GM18909 (cell line): ENCODE results near the gene ETV1.

Source experiments
- ATAC-seq: cut with Tn5 transposase; IDR thresholded peaks from one replicate; pipeline ENCODE4 v1.9.1; 2021; ENCODE audit warnings: mild to moderate bottlenecking; ENCODE audit not compliant: unreplicated experiment, poor library complexity

ETV1 gene

GRCh38 chr7:13988065-13988464 is 1.4 kb downstream of the ETV1 start:
- ATAC-seq, result no peak

DNA sequence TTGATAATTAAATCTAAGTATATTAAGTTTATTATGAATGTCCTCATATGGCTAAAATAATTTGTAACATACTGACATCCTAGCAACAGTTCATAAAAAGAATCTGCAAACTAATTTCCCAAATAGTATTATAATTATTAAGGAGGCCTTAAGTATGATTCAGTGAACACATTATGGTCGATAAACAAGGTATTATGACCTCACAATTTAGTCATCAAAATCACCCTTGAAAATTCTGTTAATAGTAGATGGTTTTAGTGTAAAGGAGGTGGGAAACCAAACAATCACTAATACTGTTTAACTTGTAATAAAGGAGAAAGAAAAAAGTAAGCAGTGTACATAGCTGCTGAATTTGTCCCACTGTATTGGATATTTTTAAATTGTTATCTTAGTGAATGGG is 2.1 kb downstream of the ETV1 start:
- no peak for ATAC-seq

DNA sequence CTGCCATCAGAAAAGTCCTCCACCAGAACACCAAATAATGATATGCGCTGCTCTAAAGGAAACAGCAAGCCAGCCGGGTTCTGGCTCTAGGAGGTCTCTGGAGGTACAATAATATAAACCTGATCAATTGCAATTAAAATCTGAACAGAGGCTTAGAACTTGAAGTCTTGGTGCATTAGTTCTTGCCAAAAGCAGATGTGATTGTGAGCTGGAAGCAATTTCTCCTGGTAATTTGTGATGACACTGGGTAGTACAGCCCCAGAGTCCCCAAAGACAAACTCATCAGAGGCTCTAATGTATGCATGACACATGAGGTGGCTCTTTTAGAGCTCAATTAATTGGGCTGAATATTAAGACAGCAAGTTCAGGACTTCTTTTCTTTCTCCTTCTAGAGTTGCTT is 3.3 kb downstream of the ETV1 start:
- no peak for ATAC-seq

GRCh38 chr7:13984831-13985685 is 4.4 kb downstream of the ETV1 start:
- ATAC-seq, result no peak

DNA sequence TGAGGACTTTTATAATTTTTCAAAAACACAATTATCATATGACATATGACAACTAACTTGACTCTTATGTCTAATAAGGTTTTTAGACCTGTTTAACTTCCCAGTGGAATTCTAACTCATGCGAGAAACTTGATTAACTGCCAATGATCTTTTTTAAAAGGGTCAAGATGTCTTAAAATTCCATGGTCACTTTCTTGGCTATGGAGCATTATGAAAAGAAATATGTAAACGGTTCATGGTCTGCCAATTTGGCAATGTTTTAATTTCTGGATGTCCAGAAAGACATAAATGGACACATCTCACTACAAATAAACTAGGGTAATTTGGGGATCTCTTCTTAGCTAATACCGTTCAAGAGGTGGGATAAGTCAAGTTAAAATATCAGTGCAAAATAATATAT is 5.4 kb downstream of the ETV1 start:
- ATAC-seq, result no peak

DNA sequence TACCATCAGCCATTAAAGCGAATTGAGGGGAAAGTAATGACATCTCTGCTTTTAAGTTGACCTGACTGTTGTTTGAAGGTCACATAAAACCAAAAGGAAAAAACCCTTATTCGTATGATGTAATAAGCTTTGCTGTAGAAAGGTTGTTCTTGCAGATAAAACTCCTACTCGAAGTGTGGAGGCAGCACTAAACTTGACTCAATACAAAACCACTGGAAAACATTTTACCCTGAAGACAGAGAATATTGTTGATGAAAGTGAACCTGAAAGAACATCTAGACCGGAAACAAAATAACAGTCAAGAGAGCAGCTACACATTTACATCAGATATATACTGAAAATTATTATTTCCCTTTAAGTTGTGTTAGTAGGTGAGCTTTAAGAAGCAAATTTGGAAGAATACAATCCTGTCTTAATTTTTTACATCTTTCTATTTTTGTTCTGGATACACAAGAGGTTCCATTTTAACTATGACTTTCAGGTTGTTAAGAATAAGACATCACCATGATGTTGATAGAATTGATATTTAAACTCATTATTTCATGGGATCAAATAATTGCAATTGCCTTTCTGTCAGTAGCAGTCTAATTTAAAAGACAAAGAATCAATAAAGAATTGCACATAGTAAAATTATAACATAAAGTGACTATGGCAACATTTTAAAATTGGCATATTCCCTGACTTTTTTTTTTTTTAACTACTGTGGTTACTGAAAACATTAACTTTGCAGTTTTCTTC is 6.4 kb downstream of the ETV1 start:
- ATAC-seq, result no peak

DNA sequence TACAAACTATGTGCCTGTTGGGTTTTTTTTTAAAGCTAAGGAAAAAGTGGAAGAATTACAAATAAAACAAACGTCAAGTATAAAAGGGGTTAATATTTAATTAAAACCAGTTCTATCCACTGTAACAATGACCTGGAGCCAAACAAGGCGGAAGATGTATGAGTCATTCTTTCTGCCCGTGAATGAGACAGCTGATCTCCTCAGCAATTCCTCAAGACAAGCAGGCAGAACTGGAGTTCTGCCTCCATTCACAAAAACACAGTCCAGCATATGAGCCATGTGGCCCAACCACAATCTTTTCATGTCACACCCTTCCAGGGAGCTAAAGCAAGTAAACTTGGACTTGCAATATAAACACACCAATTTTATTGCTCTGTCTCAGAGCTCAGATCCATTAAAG is 8.4 kb downstream of the ETV1 start:
- ATAC-seq, result no peak

DNA sequence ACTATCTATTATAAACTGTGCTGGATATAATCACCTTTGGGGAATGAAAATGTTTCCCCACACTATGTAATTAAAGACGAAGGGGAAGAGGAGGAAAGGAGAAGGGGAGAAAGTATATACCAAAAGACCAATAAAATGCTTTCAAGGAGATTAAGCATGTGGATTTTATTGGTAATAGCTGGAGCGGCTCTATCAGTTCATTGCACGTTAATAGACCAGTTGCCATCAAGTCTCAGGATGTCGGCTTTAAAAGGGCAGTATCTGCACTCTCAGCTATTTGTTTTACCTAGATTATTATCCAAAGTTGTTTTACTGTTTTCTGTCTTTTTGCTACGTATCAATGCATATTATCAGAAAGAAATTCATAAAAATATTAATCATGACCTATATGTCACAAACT is 9.0 kb downstream of the ETV1 start:
- ATAC-seq, result no peak

DNA sequence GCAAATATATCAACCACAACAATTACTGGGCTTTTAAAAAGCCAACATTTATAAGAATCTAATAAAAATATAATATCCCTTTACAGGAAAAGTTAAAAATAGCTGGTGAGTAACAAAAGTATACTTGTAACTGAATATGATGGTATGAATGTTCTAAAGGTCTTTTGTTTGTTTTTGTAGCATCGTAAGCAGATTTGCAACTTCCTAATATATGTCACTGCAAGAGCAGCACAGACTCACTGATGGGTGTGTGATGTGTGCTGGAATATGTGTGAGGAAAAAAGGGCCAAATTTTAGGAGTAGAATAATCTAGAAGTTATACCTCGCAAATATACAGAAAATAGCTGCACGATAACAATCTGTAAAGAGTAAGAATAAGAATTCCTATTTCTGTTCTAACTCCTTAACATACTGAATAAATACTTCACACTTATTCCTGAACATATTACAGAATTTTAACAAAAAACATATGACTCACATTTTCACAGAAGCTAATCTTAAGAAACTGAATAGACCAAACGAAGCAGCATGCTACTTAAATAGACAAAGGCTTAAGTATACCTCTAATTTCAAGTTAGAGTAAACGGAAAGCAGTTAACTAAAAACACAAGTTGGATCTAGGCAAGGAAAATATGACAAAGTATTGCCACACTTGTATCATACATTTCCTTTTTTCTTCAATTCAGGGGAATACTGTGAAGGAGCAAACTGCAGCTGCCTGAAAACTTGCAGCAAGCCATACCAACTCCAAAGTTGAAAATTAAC is 9.6 kb downstream of the ETV1 start:
- no peak for ATAC-seq

DNA sequence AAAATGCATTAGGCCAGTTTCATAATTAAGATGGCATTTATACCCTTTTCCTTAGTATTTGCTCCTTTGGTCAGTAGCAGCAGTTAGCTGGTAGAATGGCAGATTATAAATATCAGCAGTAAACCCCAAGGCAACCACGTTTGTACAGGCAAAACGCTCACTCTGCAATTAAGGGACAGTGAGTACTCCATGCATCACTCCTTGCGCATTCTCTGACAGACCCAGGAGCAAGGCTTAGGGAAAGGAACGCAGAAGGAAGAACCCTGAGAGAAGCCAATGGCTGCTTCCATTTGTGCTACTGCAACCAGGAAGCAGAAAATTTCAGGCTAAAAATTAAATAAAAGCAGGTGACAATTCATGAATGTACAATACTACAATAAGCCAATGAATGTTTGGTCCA is 12.9 kb downstream of the ETV1 start:
- no peak for ATAC-seq

DNA sequence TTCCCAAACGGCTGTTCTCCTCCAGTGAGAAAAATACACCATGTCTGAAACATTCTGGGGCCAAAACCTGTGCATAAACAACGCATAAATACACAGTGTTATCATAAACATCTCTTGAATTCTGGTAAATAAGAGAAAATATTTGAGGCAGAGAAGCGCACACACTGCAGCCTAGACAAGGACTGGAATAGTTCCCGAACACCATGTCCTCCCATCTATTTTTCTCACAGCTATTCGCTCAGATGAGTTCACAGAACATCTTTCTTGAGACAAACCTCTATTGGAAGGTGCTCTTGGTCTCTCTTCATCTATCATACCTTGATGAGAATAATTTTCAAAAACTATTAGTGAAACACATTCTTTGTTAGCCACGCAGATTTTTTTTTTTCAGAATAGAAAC is 24.4 kb downstream of the ETV1 start:
- ATAC-seq, result no peak

- ATAC-seq, result no peak
Measured at GRCh38 chr7:13963925-13964324, 25.5 kb downstream of the ETV1 start.

- ATAC-seq, result no peak
Measured at GRCh38 chr7:13955494-13955893, 34.0 kb downstream of the ETV1 start.

GRCh38 chr7:13953368-13953767 is 36.1 kb downstream of the ETV1 start:
- no peak for ATAC-seq

GRCh38 chr7:13952921-13953320 is 36.5 kb downstream of the ETV1 start:
- no peak for ATAC-seq

GRCh38 chr7:13949939-13950338 is 39.5 kb downstream of the ETV1 start:
- ATAC-seq, result no peak

GRCh38 chr7:13949445-13949844 is 40.0 kb downstream of the ETV1 start:
- ATAC-seq, result no peak

DNA sequence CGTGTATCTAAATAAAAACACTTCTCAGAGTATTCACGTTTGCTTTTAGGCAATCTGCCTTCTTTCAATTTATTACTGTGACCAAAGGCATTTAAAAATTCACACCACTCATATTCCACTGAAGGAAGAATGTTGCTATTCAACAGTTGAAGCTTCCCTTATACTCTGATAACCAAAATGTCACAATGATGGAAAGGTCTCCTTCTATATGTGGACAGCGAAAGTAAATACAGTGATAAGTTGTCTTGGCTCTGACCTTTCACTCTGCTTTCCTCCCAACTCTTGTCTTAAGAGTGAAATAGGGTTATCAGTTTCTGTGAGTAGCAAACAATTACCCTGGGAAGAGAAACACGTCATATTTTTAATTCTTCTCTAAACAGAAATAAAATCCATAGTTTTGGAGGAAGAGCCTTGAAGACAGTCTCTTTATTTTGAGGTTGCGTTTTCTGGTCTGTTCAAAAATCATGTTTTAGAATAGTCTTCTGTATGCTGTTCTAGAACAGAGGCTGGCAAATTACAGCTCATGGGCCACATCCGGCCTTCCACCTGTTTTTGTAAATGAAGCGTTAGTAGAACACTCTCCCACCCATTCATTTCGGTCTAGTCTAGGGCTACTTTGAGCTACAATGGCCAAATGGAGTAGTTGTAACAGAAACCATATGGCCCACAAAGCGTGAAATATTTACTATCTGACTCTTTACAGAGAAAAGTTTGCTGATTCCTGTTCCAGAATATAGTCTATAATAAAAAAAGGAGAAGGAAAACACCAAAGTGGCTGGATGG is 41.3 kb downstream of the ETV1 start:
- no peak for ATAC-seq

DNA sequence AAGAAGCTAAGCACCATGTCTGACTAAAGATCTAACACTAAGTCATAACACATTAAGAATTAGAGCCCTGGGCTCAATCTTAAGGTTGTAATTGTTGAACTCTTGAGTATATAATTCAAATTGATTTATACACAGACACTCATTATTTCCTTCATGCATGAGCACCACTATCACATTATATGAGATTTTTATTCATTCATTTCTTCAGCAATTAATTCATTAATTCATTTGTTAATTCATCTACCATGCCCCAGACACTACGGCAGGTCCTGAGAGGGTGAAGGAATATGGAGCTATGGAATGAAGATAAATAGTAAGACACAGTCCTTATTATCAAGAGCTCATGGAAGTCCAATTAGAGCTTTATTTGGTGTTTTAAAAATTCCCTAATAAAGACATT is 41.9 kb downstream of the ETV1 start:
- ATAC-seq, result no peak

DNA sequence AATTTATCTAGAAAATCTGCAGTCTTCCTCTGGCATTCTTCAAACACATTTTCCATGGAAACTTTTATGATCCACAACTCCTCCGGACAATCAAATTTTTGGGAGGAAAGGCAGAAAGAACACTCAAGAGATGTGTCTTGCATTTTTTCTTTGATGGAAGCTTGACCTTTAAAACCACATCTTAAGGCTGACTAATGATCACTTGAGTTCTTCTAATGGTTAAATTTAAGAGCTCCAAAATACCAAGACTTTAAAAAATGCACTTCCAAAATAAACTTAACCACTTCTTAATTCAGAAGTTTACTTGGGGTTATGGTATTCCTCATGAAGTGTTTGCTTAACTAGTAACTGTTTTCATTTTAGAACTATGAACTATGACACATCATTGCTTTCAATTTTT is 43.3 kb downstream of the ETV1 start:
- ATAC-seq, result no peak
